HTR-8/SVneo (cell line): ENCODE measurements around the gene ICE2.

ENCODE experiments used
- DNase-seq: peaks from one replicate; pipeline ENCODE4 v3.0.0; 2011; ENCODE audit warnings: low spot score, mixed read lengths; ENCODE audit not compliant: insufficient read length
- FAIRE-seq: peaks from 2 replicates; lab custom pipeline; 2011; peaks lifted over from hg19 to GRCh38; lab: Jason Lieb, UNC

ICE2 gene

GRCh38 chr15:60374628-60375081 lies 104.3 kb downstream of the ICE2 start:
- FAIRE-seq (no peak), DNase-seq (peak; percentile 66)

- FAIRE-seq (no peak), DNase-seq (no peak)
Measured at GRCh38 chr15:60374209-60374608, 104.7 kb downstream of the ICE2 start.

DNA sequence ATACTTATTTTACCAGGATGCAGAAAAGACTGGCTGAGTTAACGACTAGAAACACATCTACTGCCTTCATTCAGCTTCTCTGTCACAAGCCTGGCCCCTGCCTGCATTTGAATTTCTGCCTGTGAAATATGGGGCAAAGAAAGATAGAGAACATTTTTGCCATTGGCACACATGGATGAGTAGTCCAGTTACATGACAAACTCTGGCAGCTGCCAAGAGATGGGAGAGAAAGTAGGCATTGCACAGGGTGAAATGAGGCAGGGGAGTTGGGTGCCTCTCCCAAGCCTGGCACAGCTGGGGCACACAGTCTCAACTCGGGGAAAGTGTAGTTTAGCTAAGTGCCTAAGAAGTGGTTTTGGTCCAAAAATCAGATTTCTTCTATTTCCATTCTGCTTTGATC lies 105.2 kb downstream of the ICE2 start:
- no peak for DNase-seq
- FAIRE-seq: no peak

- FAIRE-seq (no peak), DNase-seq (no peak)
Measured at GRCh38 chr15:60373327-60373726, 105.6 kb downstream of the ICE2 start.

DNA sequence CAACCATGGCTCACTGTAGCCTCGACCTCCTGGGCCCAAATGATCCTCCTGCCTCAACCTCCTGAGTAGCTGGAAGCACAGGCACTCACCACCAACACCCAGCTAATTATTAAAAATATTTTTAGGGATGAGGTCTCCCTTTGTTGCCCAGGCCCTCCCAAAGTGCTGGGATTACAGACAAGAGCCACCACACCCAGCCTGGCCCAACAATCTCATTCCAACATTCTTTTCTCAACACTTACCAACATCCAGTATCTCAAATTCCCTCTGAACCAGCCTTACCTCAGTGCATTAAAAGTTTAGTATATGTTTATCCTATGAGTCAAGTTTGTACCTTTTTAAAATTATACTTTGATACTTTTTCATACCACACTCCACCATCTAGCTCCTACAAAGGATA lies 106.2 kb downstream of the ICE2 start:
- DNase-seq (no peak), FAIRE-seq (no peak)

- FAIRE-seq (no peak), DNase-seq (no peak)
Measured at GRCh38 chr15:60372227-60372626, 106.7 kb downstream of the ICE2 start.

DNA sequence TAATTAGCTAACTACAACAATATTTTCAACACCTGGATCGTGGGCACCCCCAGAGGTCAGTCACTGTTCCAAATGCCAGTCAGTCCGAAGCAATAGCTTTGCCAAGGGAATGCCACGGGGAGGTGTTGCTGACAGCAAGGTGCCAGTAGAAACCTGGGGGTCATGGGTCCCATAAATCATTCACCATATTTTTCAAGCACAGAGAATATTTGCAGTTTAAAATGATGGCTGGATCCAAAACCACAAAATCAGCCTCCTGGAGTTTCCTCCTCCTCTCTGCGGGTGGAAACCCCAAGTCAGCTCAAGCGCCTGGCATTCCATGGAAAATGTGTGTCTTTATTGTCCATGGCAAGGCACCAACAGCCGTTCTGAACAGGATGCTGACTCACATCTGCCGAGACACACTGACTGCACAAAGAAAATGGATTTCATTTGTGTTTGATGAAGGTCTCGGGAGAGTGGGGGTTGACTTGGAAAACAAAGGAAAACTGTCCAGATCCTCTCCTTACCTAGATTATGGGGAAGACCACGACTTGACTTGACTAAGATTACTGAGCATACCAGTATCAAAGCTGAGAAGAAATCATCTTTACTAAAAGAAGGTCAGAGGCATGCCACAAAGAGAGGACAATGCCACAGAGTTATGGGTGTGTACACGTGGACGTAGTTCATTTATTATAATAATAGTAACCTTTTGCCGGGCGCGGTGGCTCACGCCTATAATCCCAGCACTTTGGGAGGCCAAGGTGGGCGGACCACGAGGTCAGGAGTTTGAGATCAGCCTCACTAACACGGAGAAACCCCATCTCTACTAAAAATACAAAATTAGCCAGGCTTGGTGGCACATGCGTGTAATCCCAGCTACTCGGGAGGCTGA lies 107.5 kb downstream of the ICE2 start:
- FAIRE-seq (peak; percentile 69), DNase-seq (peak; percentile 82)

GRCh38 chr15:60370869-60371136 lies 108.1 kb downstream of the ICE2 start:
- DNase-seq (no peak), FAIRE-seq (no peak)

DNA sequence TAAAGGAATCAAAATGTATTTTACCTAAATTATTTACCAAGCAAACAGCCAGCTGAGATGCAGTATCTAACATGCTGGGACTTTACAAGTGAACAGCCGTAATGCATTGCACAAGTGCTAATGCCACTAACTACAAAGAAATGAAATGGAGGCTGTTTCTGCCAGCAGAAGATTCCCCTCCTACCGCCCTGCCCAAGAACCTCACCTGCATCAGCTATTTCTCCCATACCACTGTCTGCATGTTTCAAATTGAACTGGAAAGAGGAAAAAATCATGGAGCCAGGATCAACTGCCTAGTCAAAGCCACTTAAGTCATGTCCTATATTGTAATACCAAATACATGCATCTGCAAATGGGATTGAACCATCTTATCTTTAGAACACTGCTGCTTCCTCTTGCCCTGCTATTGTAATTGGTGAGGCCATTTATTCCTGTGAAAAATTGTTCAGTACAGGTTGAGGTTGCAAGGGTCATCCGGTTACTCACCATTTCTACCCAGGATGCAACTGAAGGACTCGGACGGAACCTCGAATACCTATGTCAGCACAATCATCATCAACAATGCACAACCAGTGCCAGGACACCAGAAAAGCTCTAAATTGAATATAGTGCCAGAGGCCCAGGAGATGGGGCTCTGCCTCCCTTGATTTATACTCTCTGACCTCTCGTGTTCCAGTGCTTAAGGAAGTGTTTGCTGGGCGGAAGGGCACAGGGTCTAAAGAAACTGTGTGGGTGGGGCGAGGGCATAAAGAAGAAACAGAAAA lies 108.7 kb downstream of the ICE2 start:
- FAIRE-seq (no peak), DNase-seq (no peak)

DNA sequence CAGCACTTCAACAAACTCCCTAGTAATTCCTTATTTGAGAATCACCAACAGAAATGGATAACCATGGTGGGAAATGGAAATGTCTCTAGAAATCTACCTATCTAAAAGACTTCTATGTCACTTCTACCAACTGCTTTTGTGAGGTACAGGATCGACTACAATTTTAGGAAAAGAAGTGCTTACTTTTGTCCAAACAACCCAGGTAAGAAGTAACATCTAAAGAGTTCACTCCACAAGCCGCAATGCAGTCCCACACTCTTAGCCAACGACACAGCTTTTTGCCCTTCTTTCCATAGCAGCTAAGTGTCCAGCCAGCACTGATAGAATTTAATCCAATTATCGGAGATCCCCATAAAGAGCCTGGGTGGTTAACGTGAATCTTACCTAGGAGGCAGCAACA lies 109.2 kb downstream of the ICE2 start:
- FAIRE-seq (no peak), DNase-seq (no peak)
